HG03571 (cell line): ENCODE measurements around the gene SPTB.
"Not testable (repeated sequence)": the region's sequence is repeated elsewhere in the genome, so short reads cannot be mapped to it uniquely, and the experiment has no call there.

Experiments used
- ATAC-seq: cut with Tn5 transposase; IDR thresholded peaks from one replicate; pipeline ENCODE4 v1.9.1; 2021; ENCODE audit not compliant: unreplicated experiment

SPTB gene

GRCh38 chr14:64824471-64824870 lies 55.2 kb downstream of the SPTB start:
- no peak for ATAC-seq

GRCh38 chr14:64823305-64823861 lies 56.3 kb downstream of the SPTB start:
- no peak for ATAC-seq

GRCh38 chr14:64821651-64822050 lies 58.1 kb downstream of the SPTB start:
- ATAC-seq: no peak

- no peak for ATAC-seq
Observed at GRCh38 chr14:64818151-64818550, 61.6 kb downstream of the SPTB start.

- no peak for ATAC-seq
Observed at GRCh38 chr14:64817631-64818030, 62.1 kb downstream of the SPTB start.

- no peak for ATAC-seq
Observed at GRCh38 chr14:64816221-64816783, 63.4 kb downstream of the SPTB start.

GRCh38 chr14:64815257-64815656 lies 64.5 kb downstream of the SPTB start:
- ATAC-seq: no peak

- no peak for ATAC-seq
Observed at GRCh38 chr14:64812412-64812811, 67.3 kb downstream of the SPTB start.

GRCh38 chr14:64811676-64812075 lies 68.0 kb downstream of the SPTB start:
- ATAC-seq: no peak

GRCh38 chr14:64808449-64808848 lies 71.3 kb downstream of the SPTB start:
- ATAC-seq: no peak

- ATAC-seq: no peak
Observed at GRCh38 chr14:64807551-64807950, 72.2 kb downstream of the SPTB start.

- no peak for ATAC-seq
Observed at GRCh38 chr14:64806862-64807495, 72.7 kb downstream of the SPTB start.

- ATAC-seq: no peak
Observed at GRCh38 chr14:64806202-64806861, 73.4 kb downstream of the SPTB start.

- ATAC-seq: not testable (repeated sequence)
Observed at GRCh38 chr14:64805646-64806045, 74.1 kb downstream of the SPTB start.

GRCh38 chr14:64804754-64805260 lies 74.9 kb downstream of the SPTB start:
- ATAC-seq: no peak

- ATAC-seq: no peak
Observed at GRCh38 chr14:64801800-64802199, 77.9 kb downstream of the SPTB start.

- ATAC-seq: no peak
Observed at GRCh38 chr14:64801046-64801445, 78.7 kb downstream of the SPTB start.

GRCh38 chr14:64800000-64800399 lies 79.7 kb downstream of the SPTB start:
- no peak for ATAC-seq

- ATAC-seq: no peak
Observed at GRCh38 chr14:64799555-64799954, 80.2 kb downstream of the SPTB start.

- ATAC-seq: no peak
Observed at GRCh38 chr14:64796369-64796768, 83.3 kb downstream of the SPTB start.

- no peak for ATAC-seq
Observed at GRCh38 chr14:64795921-64796320, 83.8 kb downstream of the SPTB start.

GRCh38 chr14:64795211-64795610 lies 84.5 kb downstream of the SPTB start:
- ATAC-seq: no peak
